GM12874 (cell line): ENCODE data around the gene CD99.

Experiments used
- TF ChIP-seq, protein P1 (sequence below): IDR thresholded peaks from 2 replicates; pipeline ENCODE4 v1.5.1; 2011; ENCODE audit warnings: low read depth, mild to moderate bottlenecking, control low read depth, low read length, moderate library complexity; ENCODE audit not compliant: insufficient read depth

The CD99 gene

GRCh38 chrX:2664502-2664901 is 26.6 kb upstream of the CD99 start:
- TF ChIP-seq, protein P1, sequence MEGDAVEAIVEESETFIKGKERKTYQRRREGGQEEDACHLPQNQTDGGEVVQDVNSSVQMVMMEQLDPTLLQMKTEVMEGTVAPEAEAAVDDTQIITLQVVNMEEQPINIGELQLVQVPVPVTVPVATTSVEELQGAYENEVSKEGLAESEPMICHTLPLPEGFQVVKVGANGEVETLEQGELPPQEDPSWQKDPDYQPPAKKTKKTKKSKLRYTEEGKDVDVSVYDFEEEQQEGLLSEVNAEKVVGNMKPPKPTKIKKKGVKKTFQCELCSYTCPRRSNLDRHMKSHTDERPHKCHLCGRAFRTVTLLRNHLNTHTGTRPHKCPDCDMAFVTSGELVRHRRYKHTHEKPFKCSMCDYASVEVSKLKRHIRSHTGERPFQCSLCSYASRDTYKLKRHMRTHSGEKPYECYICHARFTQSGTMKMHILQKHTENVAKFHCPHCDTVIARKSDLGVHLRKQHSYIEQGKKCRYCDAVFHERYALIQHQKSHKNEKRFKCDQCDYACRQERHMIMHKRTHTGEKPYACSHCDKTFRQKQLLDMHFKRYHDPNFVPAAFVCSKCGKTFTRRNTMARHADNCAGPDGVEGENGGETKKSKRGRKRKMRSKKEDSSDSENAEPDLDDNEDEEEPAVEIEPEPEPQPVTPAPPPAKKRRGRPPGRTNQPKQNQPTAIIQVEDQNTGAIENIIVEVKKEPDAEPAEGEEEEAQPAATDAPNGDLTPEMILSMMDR: no peak

GRCh38 chrX:2665387-2666304 is 25.4 kb upstream of the CD99 start:
- TF ChIP-seq, protein P1: no peak

DNA sequence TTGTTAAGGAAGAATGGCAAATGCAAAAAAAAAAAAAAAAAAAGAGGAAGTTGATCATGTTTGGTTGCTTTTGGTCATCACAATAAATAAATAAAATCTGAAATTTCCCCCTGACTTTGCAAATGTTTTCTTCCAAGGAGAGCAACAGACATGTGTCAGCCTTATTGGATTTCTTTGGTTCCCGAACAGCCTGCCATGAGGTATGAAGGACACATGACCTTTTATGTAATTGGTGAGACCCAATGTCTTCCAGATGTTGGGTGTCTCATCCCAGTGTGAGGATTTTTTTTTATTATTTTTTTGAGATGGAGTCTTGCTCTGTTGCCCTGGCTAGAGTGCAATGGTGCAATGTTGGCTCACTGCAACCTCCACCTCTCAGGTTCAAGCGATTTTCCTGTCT is 24.6 kb upstream of the CD99 start:
- TF ChIP-seq, protein P1: no peak

GRCh38 chrX:2670978-2671377 is 20.1 kb upstream of the CD99 start:
- TF ChIP-seq, protein P1: no peak

DNA sequence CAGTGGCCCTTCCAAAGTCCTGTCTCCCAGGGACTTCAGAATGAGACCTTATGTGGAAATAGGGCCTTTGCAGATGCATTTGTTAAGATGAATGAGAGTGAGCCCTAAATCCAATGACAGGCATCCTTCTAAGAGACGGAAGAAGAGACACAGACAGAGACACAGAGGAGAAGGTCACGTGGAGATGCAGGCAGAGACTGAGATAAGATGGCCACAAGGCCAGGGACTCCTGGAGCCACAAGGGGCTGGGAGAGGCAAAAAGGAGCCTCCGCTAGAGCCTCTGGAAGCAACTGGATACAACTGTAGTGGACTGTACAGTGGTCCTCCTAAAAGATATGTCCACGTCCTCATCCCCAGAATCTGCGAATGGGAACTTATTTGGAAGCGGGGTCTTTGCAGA is 19.0 kb upstream of the CD99 start:
- TF ChIP-seq, protein P1: no peak

DNA sequence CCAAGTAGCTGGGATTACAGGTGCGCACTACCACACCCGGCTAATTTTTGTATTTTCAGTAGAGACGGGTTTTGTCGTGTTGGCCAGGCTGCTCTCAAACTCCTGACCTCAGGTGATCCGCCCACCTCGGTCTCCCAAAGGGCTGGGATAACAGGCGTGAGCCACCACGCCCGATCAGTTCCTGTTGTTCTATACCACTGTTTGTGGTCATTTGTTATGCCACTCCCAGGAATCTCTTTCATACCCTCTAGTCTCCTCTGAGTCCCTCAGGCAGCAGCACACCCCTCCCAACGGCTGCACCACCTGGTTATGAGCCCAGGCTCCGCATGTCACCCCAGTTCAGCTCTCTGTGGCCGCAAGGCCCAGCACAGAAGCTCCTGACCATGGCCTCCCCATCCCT is 17.5 kb upstream of the CD99 start:
- TF ChIP-seq, protein P1: no peak

- TF ChIP-seq, protein P1: no peak
Observed at GRCh38 chrX:2676794-2677675, 14.1 kb upstream of the CD99 start.
